Bronchial epithelial cell (primary cell): ENCODE data around the gene KRT15. TPM values are rescaled to one million over a fixed set of nuclear protein-coding genes. Genes with fewer than 3 reads are reported as not detected.

Experiments used
- DNase-seq: peaks from one replicate; pipeline ENCODE4 v3.0.0-alpha.2; 2010; ENCODE audit warnings: low read depth
- FAIRE-seq: peaks from 2 replicates; lab custom pipeline; 2011; peaks lifted over from hg19 to GRCh38; lab: Jason Lieb, UNC
- H3K27me3 ChIP-seq: 2 replicates; pipeline ENCODE4 v1.5.1; 2011; ENCODE audit warnings: low read length; ENCODE audit not compliant: control insufficient read depth, insufficient read depth
- H3K36me3 ChIP-seq: 2 replicates; pipeline ENCODE4 v1.5.1; 2011; ENCODE audit warnings: low read length; ENCODE audit not compliant: control insufficient read depth, insufficient read depth
- H3K4me3 ChIP-seq: 2 replicates; pipeline ENCODE4 v1.5.1; 2011; ENCODE audit warnings: mild to moderate bottlenecking, low read depth, low read length, control low read depth
- CTCF ChIP-seq: IDR thresholded peaks from 2 replicates; pipeline ENCODE4 v1.5.1; 2011; ENCODE audit warnings: mild to moderate bottlenecking, moderate library complexity, low read length, control low read depth, inconsistent platforms; ENCODE audit not compliant: insufficient read depth, severe bottlenecking
- total RNA-seq: library from RNA; depleted of rRNA; stranded (reverse); fragments of >200 nt; gene quantifications from 2 replicates; pipeline ENCODE4 v1.2.1, GENCODE V29; 2014

Gene KRT15
- total RNA-seq, 1 donor from 2014 or later, result 67.9 TPM

DNA sequence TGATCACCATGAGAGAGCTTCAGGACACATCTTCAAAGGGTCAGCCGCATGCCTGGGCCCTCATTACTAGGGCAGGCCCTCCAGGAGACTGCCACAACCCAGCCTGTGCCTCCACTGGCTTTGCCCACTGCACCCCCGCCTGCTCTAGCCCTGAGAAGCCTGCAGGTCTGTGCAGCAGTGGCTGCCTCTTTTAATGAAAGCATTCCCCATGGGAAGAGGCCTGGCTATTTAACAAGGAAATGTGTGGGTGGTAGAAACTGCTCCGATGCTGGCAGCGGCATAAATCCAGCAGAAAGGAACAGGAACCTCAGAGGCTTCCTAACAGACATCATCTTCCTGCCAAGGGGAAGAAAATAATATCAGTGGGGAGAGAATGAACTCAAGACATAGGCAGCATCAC, 51.1 kb downstream of the KRT15 start:
- FAIRE-seq, result no peak

DNA sequence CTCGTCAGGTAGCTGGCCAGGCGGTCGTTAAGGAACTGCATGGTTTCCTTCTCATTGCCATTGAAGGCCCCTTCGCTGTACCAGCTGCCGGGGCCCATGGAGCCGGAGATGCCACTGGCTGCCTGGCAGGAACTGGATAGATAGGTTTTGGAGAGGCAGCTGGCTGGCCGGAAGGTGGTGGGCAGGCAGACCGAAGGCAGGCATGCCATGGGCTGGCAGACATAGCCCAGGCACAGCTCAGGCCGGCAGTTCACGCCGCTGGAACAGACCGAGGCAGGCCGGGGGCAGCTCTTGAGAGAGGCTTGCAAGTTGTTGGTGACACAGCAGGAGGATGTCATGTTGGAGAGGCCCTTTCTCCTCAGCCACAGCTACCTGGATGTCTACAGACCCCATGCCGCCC, 51.7 kb downstream of the KRT15 start, which contains the start of gene KRT32:
TSS of gene KRT32 (minus strand) at position 399 of the 400 bp plus-strand sequence. CDS start at position 338, 61 bp downstream.
- no peak for FAIRE-seq
- no peak for TF ChIP-seq CTCF

More for the DNA sequence above, 51.1 kb downstream of the KRT15 start:
- no peaks in the 10 kb centered on the region for H3K27me3 ChIP-seq
- peak; percentile 38 for DNase-seq
- H3K36me3 ChIP-seq, result no peaks in the 10 kb centered on the region
- no peak for TF ChIP-seq CTCF
- H3K4me3 ChIP-seq, result no peak overlapping the region

DNA sequence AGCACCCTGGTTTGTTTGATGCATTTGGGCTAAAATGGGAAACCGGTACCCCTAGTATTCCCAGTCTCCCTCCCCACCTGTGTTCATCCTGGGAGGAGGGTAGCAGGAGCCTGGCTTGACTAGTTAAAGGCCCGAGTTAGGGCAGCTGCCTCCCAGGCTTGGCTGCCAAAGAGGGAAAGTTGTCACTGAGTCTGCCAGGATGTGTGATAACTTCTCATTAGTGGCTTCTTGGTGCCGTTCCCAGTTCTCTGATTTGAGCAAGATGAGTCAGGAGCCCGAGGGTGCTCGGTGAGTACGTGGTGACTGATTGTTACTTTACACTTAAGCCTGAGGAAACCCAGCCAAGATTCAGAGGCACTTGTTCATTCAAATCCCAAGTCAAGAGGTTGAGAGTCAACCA, 54.0 kb downstream of the KRT15 start:
- peak; percentile 91 for FAIRE-seq
- H3K4me3 ChIP-seq, result no peak overlapping the region
- H3K36me3 ChIP-seq, result no peaks in the 10 kb centered on the region
- peak; percentile 99 for DNase-seq
- no peak for TF ChIP-seq CTCF
- no peaks in the 10 kb centered on the region for H3K27me3 ChIP-seq

More for the DNA sequence above, 51.7 kb downstream of the KRT15 start, which contains the start of gene KRT32:
- Histone ChIP-seq H3K27me3 (no peaks in the 10 kb centered on the region), H3K36me3 (no peaks in the 10 kb centered on the region), H3K4me3 (no peak within 1 kb of the TSS)
- no peak for DNase-seq

DNA sequence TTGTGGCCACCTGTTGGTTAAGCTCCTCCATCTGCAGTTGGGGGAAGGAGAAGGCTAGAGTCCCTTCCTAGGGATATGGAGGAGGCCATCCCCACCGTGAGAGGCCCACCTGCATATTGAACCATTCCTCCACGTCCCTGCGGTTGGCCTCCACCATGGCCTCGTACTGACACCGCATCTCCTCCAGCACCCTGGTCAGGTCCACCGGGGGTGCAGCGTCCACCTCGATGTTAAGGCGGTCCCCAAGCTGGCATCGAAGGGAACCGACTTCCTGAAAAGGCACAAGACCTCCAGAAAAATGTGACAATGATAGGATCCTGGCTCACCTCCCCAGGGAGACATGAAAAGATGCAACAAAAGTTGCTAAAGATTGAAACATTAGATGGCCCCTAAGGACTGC, 54.5 kb downstream of the KRT15 start:
- peak; percentile 52 for FAIRE-seq
- no peak for DNase-seq
- Histone ChIP-seq H3K36me3 (no peaks in the 10 kb centered on the region), H3K4me3 (no peak overlapping the region), H3K27me3 (no peaks in the 10 kb centered on the region)
- no peak for TF ChIP-seq CTCF

GRCh38 chr17:41463746-41464145, 54.9 kb downstream of the KRT15 start:
- no peak for TF ChIP-seq CTCF
- FAIRE-seq, result no peak
- no peak overlapping the region for H3K4me3 ChIP-seq

More at GRCh38 chr17:41463746-41464145, 54.9 kb downstream of the KRT15 start:
- Histone ChIP-seq H3K27me3 (no peaks in the 10 kb centered on the region), H3K36me3 (no peaks in the 10 kb centered on the region)
- DNase-seq, result no peak

Other genes starting within 250 kb of the KRT15 start
- not detected in 2 replicates for gene KRTAP9-7, start 243.2 kb downstream of the KRT15 start, total RNA-seq
- not detected in 2 replicates for gene KRTAP29-1, start 216.0 kb downstream of the KRT15 start, total RNA-seq
- gene KRTAP16-1, start 209.6 kb downstream of the KRT15 start, total RNA-seq, result not detected in 2 replicates
- not detected in 2 replicates for gene KRTAP17-1, start 203.2 kb downstream of the KRT15 start, total RNA-seq
- 0.13 TPM in 1 of 2 replicates, not detected in the other for gene KRT33A, start 168.1 kb downstream of the KRT15 start, total RNA-seq
- 0.79 and 1.7 TPM in 2 replicates for gene KRT33B, start 149.1 kb downstream of the KRT15 start, total RNA-seq
- gene KRT34, start 136.6 kb downstream of the KRT15 start, total RNA-seq, result 0.26 and 0.53 TPM in 2 replicates
- gene KRT31, start 121.3 kb downstream of the KRT15 start, total RNA-seq, result 0.26 TPM in 1 of 2 replicates, not detected in the other
- not detected in 2 replicates for gene KRT37, start 94.3 kb downstream of the KRT15 start, total RNA-seq
- gene KRT38, start 77.9 kb downstream of the KRT15 start, total RNA-seq, result not detected in 2 replicates
- 0.13 TPM in 1 of 2 replicates, not detected in the other for gene KRT32, start 51.5 kb downstream of the KRT15 start, total RNA-seq
- gene KRT35, start 37.7 kb downstream of the KRT15 start, total RNA-seq, result not detected in 2 replicates
- gene KRT36, start 29.0 kb downstream of the KRT15 start, total RNA-seq, result under 0.01 TPM in 1 of 2 replicates, not detected in the other
- 112 and 242 TPM in 2 replicates for gene KRT13, start 13.3 kb downstream of the KRT15 start, total RNA-seq
- 3,104 and 4,112 TPM in 2 replicates for gene KRT19, start 9.4 kb upstream of the KRT15 start, total RNA-seq
- gene KRT9, start 53.2 kb upstream of the KRT15 start, total RNA-seq, result 0.26 and 0.51 TPM in 2 replicates
- gene KRT14, start 68.0 kb upstream of the KRT15 start, total RNA-seq, result 463 and 1,445 TPM in 2 replicates
- gene KRT16, start 93.9 kb upstream of the KRT15 start, total RNA-seq, result 1,390 and 10,131 TPM in 2 replicates
- 25,286 and 30,463 TPM in 2 replicates for gene KRT17, start 105.7 kb upstream of the KRT15 start, total RNA-seq
- gene EIF1, start 170.0 kb upstream of the KRT15 start, total RNA-seq, result 191 and 204 TPM in 2 replicates
- 0.90 TPM in 1 of 2 replicates, not detected in the other for gene GAST, start 193.4 kb upstream of the KRT15 start, total RNA-seq
- 2.6 and 5.0 TPM in 2 replicates for gene HAP1, start 215.8 kb upstream of the KRT15 start, total RNA-seq